ENCODE data around the gene ZNF668. TPM values are rescaled to one million over a fixed set of nuclear protein-coding genes. Genes with fewer than 3 reads are reported as not detected.

ZNF668 gene
- total and polyA plus RNA-seq, 10 donors: 6.2 to 12.5 (median 9.1) TPM

GRCh38 chr16:31080756-31081419 is 6.8 kb upstream of the ZNF668 start:
- intact Hi-C loops (cut with DNase I; ENCODE audit: low total_unique reads): no loop called here

GRCh38 chr16:31080035-31080629 is 6.1 kb upstream of the ZNF668 start:
- TF ChIP-seq POLR2A (IDR thresholded peaks at IDR 0.05) (no peak), CTCF (IDR thresholded peaks at IDR 0.05 in 8 of 11, conservative IDR thresholded peaks at IDR 0.05 in 3 of 11) (no peak), POLR2AphosphoS5 (IDR thresholded peaks at IDR 0.05) (peak in 1 of 3 donors; percentile 61)
- no peak overlapping the region for H3K4me3 ChIP-seq
- H3K27ac ChIP-seq: no peak overlapping the region
- H3K4me1 ChIP-seq: peaks cover 4 to 84% (median 37%) of the 10 kb centered on the region in 6 donors
- no peaks in the 10 kb centered on the region for H3K27me3 ChIP-seq (replicated peaks in 1 of 7)
- peaks cover 0 to 96% (median 83%) of the 10 kb centered on the region in 6 donors for H3K36me3 ChIP-seq
- intact Hi-C loops (cut with DNase I; ENCODE audit: low total_unique reads): no loop called here
- DNase-seq: peak; percentile 76
- H3K9me3 ChIP-seq: no peaks in the 10 kb centered on the region
- WGBS, 5 donors: 92 to 97% (median 95%) methylated on average over 11 to 40 of the region's 40 CpGs

More at GRCh38 chr16:31080756-31081419, 6.8 kb upstream of the ZNF668 start:
- Histone ChIP-seq H3K4me3 (no peak overlapping the region), H3K27ac (no peak overlapping the region), H3K36me3 (peaks cover 0 to 100% (median 84%) of the 10 kb centered on the region in 6 donors), H3K4me1 (peaks cover 0 to 77% (median 30%) of the 10 kb centered on the region in 6 donors), H3K9me3 (no peaks in the 10 kb centered on the region), H3K27me3 (replicated peaks in 1 of 7) (no peaks in the 10 kb centered on the region)
- peak in 1 of 3 donors; percentile 3 for TF ChIP-seq POLR2AphosphoS5 (IDR thresholded peaks at IDR 0.05)
- TF ChIP-seq POLR2A (IDR thresholded peaks at IDR 0.05): no peak
- no peak for TF ChIP-seq CTCF (IDR thresholded peaks at IDR 0.05 in 8 of 11, conservative IDR thresholded peaks at IDR 0.05 in 3 of 11)
- peak; percentile 59 for DNase-seq
- WGBS, 5 donors: 89 to 95% (median 95%) methylated on average over 11 to 13 of the region's 13 CpGs

GRCh38 chr16:31079342-31079944 is 5.4 kb upstream of the ZNF668 start:
- 60 to 79% (median 69%) methylated on average over 12 to 13 of the region's 13 CpGs for whole genome bisulfite sequencing, 5 donors
- Histone ChIP-seq H3K27ac (peak overlapping the region in 2 of 8 donors; percentile 10 to 11), H3K36me3 (peaks cover 0 to 89% (median 78%) of the 10 kb centered on the region in 6 donors), H3K4me1 (peaks cover 8 to 88% (median 44%) of the 10 kb centered on the region in 6 donors), H3K4me3 (no peak overlapping the region), H3K27me3 (replicated peaks in 1 of 7) (no peaks in the 10 kb centered on the region), H3K9me3 (no peaks in the 10 kb centered on the region)
- TF ChIP-seq POLR2AphosphoS5 (IDR thresholded peaks at IDR 0.05) (no peak), CTCF (IDR thresholded peaks at IDR 0.05 in 8 of 11, conservative IDR thresholded peaks at IDR 0.05 in 3 of 11) (no peak), POLR2A (IDR thresholded peaks at IDR 0.05) (no peak)
- peak; percentile 74 for DNase-seq
- intact Hi-C loops (cut with DNase I; ENCODE audit: low total_unique reads): no loop called here

All from spleen (tissue), 11 donors.